NB4 (cell line): ENCODE data around the gene PBX1.

Source experiments
- MAX ChIP-seq: IDR thresholded peaks from 2 replicates; pipeline ENCODE4 v1.6.1; 2011; ENCODE audit warnings: low read depth, low read length
- MYC ChIP-seq: IDR thresholded peaks from 2 replicates; pipeline ENCODE4 v1.6.1; 2011; ENCODE audit warnings: low read depth, low read length
- TF ChIP-seq, protein P1 (sequence below): IDR thresholded peaks from one replicate; pipeline ENCODE4 v1.5.1; 2012; ENCODE audit warnings: low read depth, low read length

- TF ChIP-seq, protein P1, sequence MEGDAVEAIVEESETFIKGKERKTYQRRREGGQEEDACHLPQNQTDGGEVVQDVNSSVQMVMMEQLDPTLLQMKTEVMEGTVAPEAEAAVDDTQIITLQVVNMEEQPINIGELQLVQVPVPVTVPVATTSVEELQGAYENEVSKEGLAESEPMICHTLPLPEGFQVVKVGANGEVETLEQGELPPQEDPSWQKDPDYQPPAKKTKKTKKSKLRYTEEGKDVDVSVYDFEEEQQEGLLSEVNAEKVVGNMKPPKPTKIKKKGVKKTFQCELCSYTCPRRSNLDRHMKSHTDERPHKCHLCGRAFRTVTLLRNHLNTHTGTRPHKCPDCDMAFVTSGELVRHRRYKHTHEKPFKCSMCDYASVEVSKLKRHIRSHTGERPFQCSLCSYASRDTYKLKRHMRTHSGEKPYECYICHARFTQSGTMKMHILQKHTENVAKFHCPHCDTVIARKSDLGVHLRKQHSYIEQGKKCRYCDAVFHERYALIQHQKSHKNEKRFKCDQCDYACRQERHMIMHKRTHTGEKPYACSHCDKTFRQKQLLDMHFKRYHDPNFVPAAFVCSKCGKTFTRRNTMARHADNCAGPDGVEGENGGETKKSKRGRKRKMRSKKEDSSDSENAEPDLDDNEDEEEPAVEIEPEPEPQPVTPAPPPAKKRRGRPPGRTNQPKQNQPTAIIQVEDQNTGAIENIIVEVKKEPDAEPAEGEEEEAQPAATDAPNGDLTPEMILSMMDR, result no peak
- TF ChIP-seq MYC (no peak), MAX (no peak)
Observed at GRCh38 chr1:164641353-164641730, 82.4 kb downstream of the PBX1 start.
